Measurements from ENCODE around the gene FEM1A. TPM values are rescaled to one million over a fixed set of nuclear protein-coding genes. Genes with fewer than 3 reads are reported as not detected.

Gene FEM1A
- total and polyA plus RNA-seq, 9 of the 15 experiments (the other 6 are each of a cell fraction or from before 2014, with no cell fraction given) = 0.08 to 19.0 (median 6.8) TPM

GRCh38 chr19:4829001-4829712 lies 37.6 kb downstream of the FEM1A start (continued):
- no peak for TF ChIP-seq RERE (CRISPR knock-in tag; IDR thresholded peaks at IDR 0.05; ENCODE audit: borderline replicate concordance)
- TF ChIP-seq CC2D1A (IDR thresholded peaks at IDR 0.05) = no peak
- TF ChIP-seq E2F5 (CRISPR knock-in tag; IDR thresholded peaks at IDR 0.05) = no peak
